ENCODE results near the gene TAP1.

- TF ChIP-seq, protein P1, sequence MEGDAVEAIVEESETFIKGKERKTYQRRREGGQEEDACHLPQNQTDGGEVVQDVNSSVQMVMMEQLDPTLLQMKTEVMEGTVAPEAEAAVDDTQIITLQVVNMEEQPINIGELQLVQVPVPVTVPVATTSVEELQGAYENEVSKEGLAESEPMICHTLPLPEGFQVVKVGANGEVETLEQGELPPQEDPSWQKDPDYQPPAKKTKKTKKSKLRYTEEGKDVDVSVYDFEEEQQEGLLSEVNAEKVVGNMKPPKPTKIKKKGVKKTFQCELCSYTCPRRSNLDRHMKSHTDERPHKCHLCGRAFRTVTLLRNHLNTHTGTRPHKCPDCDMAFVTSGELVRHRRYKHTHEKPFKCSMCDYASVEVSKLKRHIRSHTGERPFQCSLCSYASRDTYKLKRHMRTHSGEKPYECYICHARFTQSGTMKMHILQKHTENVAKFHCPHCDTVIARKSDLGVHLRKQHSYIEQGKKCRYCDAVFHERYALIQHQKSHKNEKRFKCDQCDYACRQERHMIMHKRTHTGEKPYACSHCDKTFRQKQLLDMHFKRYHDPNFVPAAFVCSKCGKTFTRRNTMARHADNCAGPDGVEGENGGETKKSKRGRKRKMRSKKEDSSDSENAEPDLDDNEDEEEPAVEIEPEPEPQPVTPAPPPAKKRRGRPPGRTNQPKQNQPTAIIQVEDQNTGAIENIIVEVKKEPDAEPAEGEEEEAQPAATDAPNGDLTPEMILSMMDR (IDR thresholded peaks at IDR 0.05 in 2 of 3, conservative IDR thresholded peaks at IDR 0.05 in 1 of 3; ENCODE audit: control insufficient read depth in 2 of 3, extremely low read depth in 1 of 3, insufficient read depth in 1 of 3, low read depth in 3 of 3, low read length in 3 of 3), result no peak
- TF ChIP-seq CEBPB (IDR thresholded peaks at IDR 0.05; ENCODE audit: borderline replicate concordance in 1 of 2, low read depth in 2 of 2, low read length in 2 of 2), result no peak
- TF ChIP-seq KLF5 (IDR thresholded peaks at IDR 0.05; ENCODE audit: partially characterized antibody), result no peak
- no peak for TF ChIP-seq E2F4 (IDR thresholded peaks at IDR 0.05; ENCODE audit: low read depth, low read length)
- no peak for TF ChIP-seq RELA (IDR thresholded peaks at IDR 0.05; ENCODE audit: borderline replicate concordance, partially characterized antibody)
- no peak for TF ChIP-seq FOXK2 (IDR thresholded peaks at IDR 0.05)
- TF ChIP-seq NFYA (IDR thresholded peaks at IDR 0.05; ENCODE audit: borderline replicate concordance, low read depth, low read length), result no peak
- no peak for TF ChIP-seq CBFB (IDR thresholded peaks at IDR 0.05; ENCODE audit: low read depth)
- TF ChIP-seq FOS (IDR thresholded peaks at IDR 0.05; ENCODE audit: borderline replicate concordance, extremely low read depth, insufficient read length), result no peak
These were observed 2.5 kb downstream of the TAP1 start for GRCh38 chr6:32851025-32851424.
